ENCODE results near the gene TRIM37.

DNA sequence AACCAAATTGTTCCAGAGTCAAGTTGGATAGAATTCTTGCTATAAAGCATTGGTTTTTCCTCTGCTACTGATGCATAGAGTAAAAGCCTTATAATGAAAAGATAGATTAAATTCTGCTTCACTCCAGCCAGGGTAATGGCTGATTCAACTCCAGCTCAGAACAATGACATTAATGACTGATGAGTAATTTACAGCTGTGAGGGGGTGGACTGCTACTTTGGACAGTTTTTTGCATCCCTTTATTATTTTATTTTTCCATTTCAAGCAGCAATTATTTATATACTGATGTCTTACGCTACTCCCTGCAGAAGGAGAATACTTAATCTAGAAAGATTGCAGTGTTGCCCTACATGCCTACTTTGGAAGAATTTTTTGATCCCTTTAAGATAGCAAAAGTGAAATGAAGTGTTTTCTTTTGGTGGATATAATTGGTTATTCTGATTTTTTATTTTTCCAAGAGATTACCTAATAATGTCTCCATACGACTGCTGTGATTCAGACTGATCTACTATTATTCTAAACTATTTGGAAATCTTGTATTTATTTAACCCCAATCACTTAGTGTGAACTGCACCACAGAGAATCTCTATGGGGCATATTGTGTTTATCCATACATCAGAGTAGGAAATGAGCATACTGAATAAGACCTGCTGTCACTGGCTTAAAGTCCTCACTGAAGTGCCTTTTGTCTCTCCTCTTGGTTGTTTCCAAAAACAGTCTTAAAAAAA, 149.5 kb downstream of the TRIM37 start:
- TF ChIP-seq, protein P1, sequence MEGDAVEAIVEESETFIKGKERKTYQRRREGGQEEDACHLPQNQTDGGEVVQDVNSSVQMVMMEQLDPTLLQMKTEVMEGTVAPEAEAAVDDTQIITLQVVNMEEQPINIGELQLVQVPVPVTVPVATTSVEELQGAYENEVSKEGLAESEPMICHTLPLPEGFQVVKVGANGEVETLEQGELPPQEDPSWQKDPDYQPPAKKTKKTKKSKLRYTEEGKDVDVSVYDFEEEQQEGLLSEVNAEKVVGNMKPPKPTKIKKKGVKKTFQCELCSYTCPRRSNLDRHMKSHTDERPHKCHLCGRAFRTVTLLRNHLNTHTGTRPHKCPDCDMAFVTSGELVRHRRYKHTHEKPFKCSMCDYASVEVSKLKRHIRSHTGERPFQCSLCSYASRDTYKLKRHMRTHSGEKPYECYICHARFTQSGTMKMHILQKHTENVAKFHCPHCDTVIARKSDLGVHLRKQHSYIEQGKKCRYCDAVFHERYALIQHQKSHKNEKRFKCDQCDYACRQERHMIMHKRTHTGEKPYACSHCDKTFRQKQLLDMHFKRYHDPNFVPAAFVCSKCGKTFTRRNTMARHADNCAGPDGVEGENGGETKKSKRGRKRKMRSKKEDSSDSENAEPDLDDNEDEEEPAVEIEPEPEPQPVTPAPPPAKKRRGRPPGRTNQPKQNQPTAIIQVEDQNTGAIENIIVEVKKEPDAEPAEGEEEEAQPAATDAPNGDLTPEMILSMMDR (IDR thresholded peaks at IDR 0.05): no peak
- TF ChIP-seq EZH2 (IDR thresholded peaks at IDR 0.05; ENCODE audit: borderline replicate concordance, insufficient read depth, low read depth, low read length, poor library complexity, severe bottlenecking): no peak

All from B cell (primary cell).